ENCODE data around the gene SAE1. TPM values are rescaled to one million over a fixed set of nuclear protein-coding genes. Genes with fewer than 3 reads are reported as not detected.

The SAE1 gene
- total and polyA plus RNA-seq, 2 of the 4 experiments (the other 2 are of a cell fraction), result 165 to 184 TPM

DNA sequence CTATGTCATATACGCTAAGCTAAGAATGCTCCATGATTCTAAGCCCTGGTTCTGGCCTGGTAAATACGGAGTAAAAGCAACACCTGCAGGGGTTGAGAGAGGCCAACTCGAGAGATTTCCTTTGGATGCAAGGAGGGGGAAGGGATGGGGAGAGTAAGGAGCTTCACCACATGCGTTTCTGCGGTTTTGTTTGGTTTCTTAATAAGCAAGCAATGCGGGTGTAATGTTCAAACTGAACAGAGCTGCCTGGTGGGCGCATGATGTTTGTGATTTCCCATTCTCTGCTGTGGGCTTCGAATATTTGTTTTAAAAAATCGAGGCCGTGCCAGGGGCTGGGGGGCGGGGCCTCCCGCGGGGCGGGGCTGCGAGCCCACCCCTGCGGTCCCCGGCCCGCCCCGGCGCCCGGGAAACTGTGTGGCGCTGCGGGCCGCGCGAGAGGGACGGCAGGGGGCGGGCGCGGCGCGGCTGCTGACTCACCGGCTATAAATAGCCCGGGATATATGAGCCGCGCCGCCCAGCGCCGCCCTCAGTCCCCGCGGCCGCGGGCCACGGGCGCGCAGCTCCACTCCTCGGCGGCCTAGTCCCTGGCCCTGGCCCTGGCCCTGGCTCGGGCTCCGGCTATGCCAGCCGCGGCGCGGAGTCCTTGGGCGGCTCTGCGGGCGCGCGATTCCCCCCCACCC, 95.3 kb downstream of the SAE1 start (continued):
- TF ChIP-seq RAD21 (IDR thresholded peaks at IDR 0.05; ENCODE audit: low read length) (no peak), CEBPB (IDR thresholded peaks at IDR 0.05; ENCODE audit: low read depth, low read length) (peak; percentile 40; the same call in 1 of the 2 replicates), POLR2A (IDR thresholded peaks at IDR 0.05; ENCODE audit: low read depth, low read length) (peak; percentile 99), MXI1 (IDR thresholded peaks at IDR 0.05; ENCODE audit: borderline replicate concordance, low read depth, low read length) (peak; percentile 35; the same call in 1 of the 2 replicates)

Measured in IMR-90 (cell line).